ENCODE data around the gene STT3A. TPM values are rescaled to one million over a fixed set of nuclear protein-coding genes. Genes with fewer than 3 reads are reported as not detected.

STT3A gene
- total RNA-seq, 1 experiment from 2014 or later: 156 TPM

- CTCF ChIA-PET: no interaction called here
- Histone ChIP-seq H3K4me2 (ENCODE audit: low read length) (no peak overlapping the region), H3K9me2 (ENCODE audit: insufficient read depth) (no peaks in the 10 kb centered on the region), H3K4me1 (ENCODE audit: control insufficient read depth in 1 of 2, insufficient read depth in 2 of 2, low read length in 2 of 2) (no peaks in the 10 kb centered on the region), H2AFZ (ENCODE audit: low read depth, low read length, poor library complexity, severe bottlenecking) (no peak overlapping the region), H3K9ac (ENCODE audit: low read length) (no peak overlapping the region), H3K4me3 (replicated peaks in 1 of 2; ENCODE audit: low read depth in 1 of 2, low read length in 2 of 2) (no peak overlapping the region), H3K36me3 (ENCODE audit: control insufficient read depth in 1 of 2, insufficient read depth in 2 of 2, low read length in 2 of 2) (peaks cover 71 to 80% of the 10 kb centered on the region in 2 experiments), H3K27ac (ENCODE audit: low read depth, low read length) (no peak overlapping the region), H3K27me3 (ENCODE audit: insufficient read depth, low read length) (no peaks in the 10 kb centered on the region), H3K9me3 (ENCODE audit: control insufficient read depth in 1 of 2, insufficient read depth in 1 of 2, low read depth in 1 of 2, low read length in 2 of 2) (no peaks in the 10 kb centered on the region), H3K79me2 (ENCODE audit: insufficient read depth, low read length) (peaks cover 11% of the 10 kb centered on the region; the same call in 1 of the 2 replicates), H4K20me1 (ENCODE audit: insufficient read depth) (no peaks in the 10 kb centered on the region)
- intact Hi-C loops (cut with micrococcal nuclease): no loop called here
- no TSS peak for BruUV-seq (replicated peaks)
- ATAC-seq (no peak), DNase-seq (ENCODE audit: low read depth, low spot score) (no peak)
- TF ChIP-seq RAD21 (IDR thresholded peaks at IDR 0.05; ENCODE audit: low read depth) (no peak), YY1 (IDR thresholded peaks at IDR 0.05; ENCODE audit: extremely low read depth, insufficient replicate concordance, low read depth, low read length) (no peak), SP1 (IDR thresholded peaks at IDR 0.05; ENCODE audit: low read depth) (no peak), ZFX (IDR thresholded peaks at IDR 0.05) (no peak), JUND (IDR thresholded peaks at IDR 0.05) (no peak), REST (IDR thresholded peaks at IDR 0.05; ENCODE audit: low read depth) (no peak), FOSL1 (IDR thresholded peaks at IDR 0.05; ENCODE audit: low read depth) (no peak), CBX3 (IDR thresholded peaks at IDR 0.05; ENCODE audit: low read depth) (no peak), ATF3 (IDR thresholded peaks at IDR 0.05) (no peak), MAX (IDR thresholded peaks at IDR 0.05) (no peak), POLR2AphosphoS5 (IDR thresholded peaks at IDR 0.05; ENCODE audit: low read depth, low read length) (no peak)
- RAD21 ChIA-PET (ENCODE audit: low non-redundant PET in 1 of 2, low total read pairs in 2 of 2, uncharacterized antibody in 2 of 2, unreplicated experiment in 2 of 2): no interaction called here
- POLR2A ChIA-PET: no interaction called here
These were observed 12.8 kb downstream of the STT3A start for GRCh38 chr11:125605417-125605816.
